Ascending aorta (tissue), 2 donors: ENCODE measurements around the gene TRIM65. TPM values are rescaled to one million over a fixed set of nuclear protein-coding genes. Genes with fewer than 3 reads are reported as not detected.

Experiments used
- DNase-seq, 2 donors: peaks; one replicate each; pipeline ENCODE4 v3.0.0-alpha.2; 2019; ENCODE audit warnings: low spot score in 2 of 2
- H3K27ac ChIP-seq, 2 donors: fragments of 200-600 bp; sonication (generic); one replicate each; pipeline ENCODE4 v1.5.1; 2016 to 2017; ENCODE audit warnings: mild to moderate bottlenecking in 1 of 2
- H3K27me3 ChIP-seq: fragments of 200-600 bp; sonication (generic); one replicate; pipeline ENCODE4 v1.5.1; 2017
- H3K36me3 ChIP-seq, 2 donors: fragments of 200-600 bp; sonication (generic); one replicate each; pipeline ENCODE4 v1.5.1; 2016
- H3K4me1 ChIP-seq, 2 donors: fragments of 200-600 bp; sonication (generic); one replicate each; pipeline ENCODE4 v1.5.1; 2016 to 2017; ENCODE audit warnings: mild to moderate bottlenecking in 1 of 2
- H3K4me3 ChIP-seq, 2 donors: fragments of 200-600 bp; sonication (generic); one replicate each; pipeline ENCODE4 v1.5.1; 2016 to 2017; ENCODE audit warnings: mild to moderate bottlenecking in 1 of 2
- H3K9me3 ChIP-seq, 2 donors: fragments of 200-600 bp; sonication (generic); one replicate each; pipeline ENCODE4 v1.5.1; 2016
- CTCF ChIP-seq, 3 experiments: fragments of 200-600 bp in 2 of 3; fragments of 450-650 bp in 1 of 3; sonication (generic) in 2 of 3; IDR thresholded peaks; one replicate each; pipeline ENCODE4 v1.5.1; 2016 to 2019; ENCODE audit warnings: antibody characterized with exemption in 3 of 3, mild to moderate bottlenecking in 1 of 3, moderate library complexity in 1 of 3
- intact Hi-C: fragments of 100-400 bp; cut with DNase I; formaldehyde crosslinking; loops from one replicate; pipeline ENCODE4 v1.15.1; 2023
- total RNA-seq: library from RNA; depleted of rRNA; stranded (reverse); fragments of >200 nt; gene quantifications from one replicate; pipeline ENCODE4 v1.1.0, GENCODE V29; 2016

Gene TRIM65
- total RNA-seq, 1 donor from 2014 or later: 43.3 TPM

DNA sequence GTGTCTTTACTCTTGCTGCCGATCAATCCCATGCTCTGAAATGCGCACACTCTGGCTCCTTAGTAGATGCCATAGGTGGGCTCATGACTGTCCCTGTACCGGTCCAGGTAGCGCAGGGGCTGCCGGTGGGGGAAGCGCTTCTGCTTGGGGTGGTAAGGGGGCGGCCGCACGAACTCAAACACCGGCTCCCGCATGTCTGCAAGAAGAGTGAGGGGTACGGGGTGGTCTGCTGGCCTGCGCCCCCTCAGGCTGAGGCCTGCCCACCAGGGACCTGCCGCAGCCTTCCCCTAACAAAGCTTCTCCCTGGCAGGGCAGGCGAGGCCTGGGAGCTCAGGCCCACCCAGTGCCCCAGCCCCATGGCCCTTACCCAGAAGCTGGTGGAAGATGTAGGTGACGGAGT, 2.0 kb upstream of the TRIM65 start:
- Histone ChIP-seq H3K4me1 (peaks cover 2 to 23% of the 10 kb centered on the region in 2 donors), H3K36me3 (peaks cover 42 to 45% of the 10 kb centered on the region in 2 donors), H3K27me3 (no peaks in the 10 kb centered on the region), H3K4me3 (no peak overlapping the region), H3K9me3 (no peaks in the 10 kb centered on the region), H3K27ac (no peak overlapping the region)
- DNase-seq: no peak
- no peak for TF ChIP-seq CTCF (IDR thresholded peaks at IDR 0.05)
- intact Hi-C loops: no loop called here

DNA sequence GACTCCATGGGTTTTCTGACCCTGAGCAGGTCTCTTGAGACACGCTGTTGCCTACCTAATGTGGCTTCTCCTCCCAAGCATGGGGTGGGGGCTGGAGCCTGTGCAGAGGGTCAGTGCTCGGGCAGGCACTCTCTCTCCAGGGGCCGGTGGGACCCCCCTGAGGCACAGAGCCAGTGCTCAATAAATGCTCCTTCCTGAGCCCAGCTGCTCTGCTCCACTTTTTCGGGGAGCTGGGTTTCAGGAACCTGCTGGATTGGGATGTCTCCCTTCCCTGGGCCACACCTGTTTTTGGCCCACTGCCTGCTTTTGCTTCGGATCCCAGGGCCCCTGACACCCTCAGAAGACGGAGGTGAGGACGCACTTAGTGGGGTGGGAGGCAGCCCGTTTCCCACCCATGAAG, 1.3 kb upstream of the TRIM65 start:
- DNase-seq: no peak
- no peak overlapping the region for H3K27ac ChIP-seq
- TF ChIP-seq CTCF (IDR thresholded peaks at IDR 0.05): no peak
- H3K4me1 ChIP-seq: peaks cover 0 to 21% of the 10 kb centered on the region in 2 donors
- H3K36me3 ChIP-seq: peaks cover 42 to 45% of the 10 kb centered on the region in 2 donors
- no peaks in the 10 kb centered on the region for H3K27me3 ChIP-seq
- no peaks in the 10 kb centered on the region for H3K9me3 ChIP-seq
- H3K4me3 ChIP-seq: no peak overlapping the region
- intact Hi-C loops: no loop called here

- Histone ChIP-seq H3K27ac (peak overlapping the region; percentile 92 to 96), H3K36me3 (peaks cover 42% of the 10 kb centered on the region in 2 donors), H3K9me3 (no peaks in the 10 kb centered on the region), H3K4me1 (peaks cover 0 to 21% of the 10 kb centered on the region in 2 donors), H3K4me3 (peak overlapping the region; percentile 87 to 96), H3K27me3 (no peaks in the 10 kb centered on the region)
- DNase-seq: no peak
- intact Hi-C loops: loop anchor here (2.0 kb wide), 2 partner anchors 81 to 113 kb away; partner anchors contain the start of genes ACOX1, TEN1 and UNK
- no peak for TF ChIP-seq CTCF (IDR thresholded peaks at IDR 0.05)
Observed at GRCh38 chr17:75897160-75898019, 639 bp upstream of the TRIM65 start.

DNA sequence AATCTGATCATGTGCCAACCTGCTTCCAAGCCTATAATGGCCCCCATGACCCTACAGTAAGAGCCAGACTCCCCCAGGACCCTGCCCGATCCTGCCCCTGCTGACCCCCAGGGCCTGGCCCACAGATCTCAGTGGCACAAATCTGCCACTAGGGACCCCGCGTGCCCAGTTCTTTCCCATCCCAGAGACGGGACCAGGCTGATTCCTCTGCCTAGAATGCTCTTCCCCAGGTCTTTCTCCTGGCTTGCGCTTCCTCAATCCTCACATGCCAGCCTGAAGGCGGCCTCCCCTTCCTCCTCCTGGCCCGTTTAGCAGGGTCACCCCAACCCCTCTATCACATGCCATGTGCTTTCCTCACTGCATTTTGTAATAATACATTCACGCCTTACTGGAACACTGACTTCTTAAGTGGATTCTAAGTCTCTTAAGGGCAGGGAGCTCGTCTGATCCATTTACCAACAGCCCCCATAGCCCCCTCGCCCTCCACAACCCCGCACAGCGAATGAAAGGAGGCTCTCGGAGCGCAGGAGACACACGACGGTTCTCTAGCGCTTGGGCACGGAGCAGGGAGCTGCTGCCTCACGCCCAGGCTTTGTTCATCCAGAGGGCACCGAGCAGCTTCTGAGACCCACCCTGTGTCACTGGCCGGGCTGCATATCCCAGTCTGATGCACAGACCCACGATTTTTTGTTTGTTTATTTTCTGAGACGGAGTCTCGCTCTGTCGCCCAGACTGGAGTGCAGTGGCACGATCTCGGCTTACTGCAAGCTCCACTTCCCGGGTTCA, 1.2 kb downstream of the TRIM65 start:
- TF ChIP-seq CTCF (IDR thresholded peaks at IDR 0.05): peak in 2 of 3 experiments; percentile 3 to 32
- H3K27ac ChIP-seq: peak overlapping the region; percentile 92 to 96
- peaks cover 40 to 42% of the 10 kb centered on the region in 2 donors for H3K36me3 ChIP-seq
- no peaks in the 10 kb centered on the region for H3K9me3 ChIP-seq
- peak overlapping the region; percentile 87 to 96 for H3K4me3 ChIP-seq
- DNase-seq: no peak
- H3K4me1 ChIP-seq: peaks cover 0 to 21% of the 10 kb centered on the region in 2 donors
- intact Hi-C loops: loop anchor here (1.0 to 2.0 kb wide), 5 partner anchors 17 to 111 kb away; partner anchors contain the start of genes ACOX1, TEN1, TRIM47 and UNK
- H3K27me3 ChIP-seq: no peaks in the 10 kb centered on the region

DNA sequence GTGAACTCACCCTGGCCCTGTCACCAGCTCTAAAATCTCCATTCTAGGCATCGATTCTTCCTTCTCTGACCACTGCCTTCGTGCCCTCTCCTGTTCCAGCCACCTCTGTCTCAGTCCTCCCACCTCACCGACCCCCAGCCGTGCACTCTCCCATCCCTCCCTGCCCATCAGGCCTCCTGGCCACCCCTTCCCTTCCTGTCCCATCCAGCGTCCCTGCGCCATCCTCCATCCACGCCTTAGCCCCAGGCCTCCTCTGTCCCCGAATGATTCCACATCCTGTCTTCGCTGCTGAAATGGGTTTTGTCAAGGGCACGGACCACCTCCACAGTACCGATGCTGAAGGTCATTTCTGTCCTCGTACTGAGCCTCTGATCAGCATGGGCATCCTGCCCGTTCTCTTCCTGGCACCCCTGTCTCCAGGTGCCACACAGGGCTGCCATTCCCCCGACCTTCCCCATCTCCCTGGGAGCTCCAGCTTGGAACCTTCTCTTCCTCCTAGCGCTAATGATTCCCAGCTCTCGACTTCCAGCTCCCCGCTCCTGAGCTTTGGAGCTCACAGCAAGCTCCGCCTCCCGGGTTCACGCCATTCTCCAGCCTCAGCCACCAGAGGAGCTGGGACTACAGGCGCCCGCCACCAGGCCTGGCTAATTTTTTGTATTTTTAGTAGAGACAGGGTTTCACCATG, 2.6 kb downstream of the TRIM65 start:
- no peak for TF ChIP-seq CTCF (IDR thresholded peaks at IDR 0.05)
- no peak for DNase-seq
- Histone ChIP-seq H3K9me3 (no peaks in the 10 kb centered on the region), H3K4me3 (no peak overlapping the region), H3K36me3 (peaks cover 30 to 42% of the 10 kb centered on the region in 2 donors), H3K4me1 (peaks cover 0 to 21% of the 10 kb centered on the region in 2 donors), H3K27me3 (no peaks in the 10 kb centered on the region), H3K27ac (peak overlapping the region; percentile 92 to 96)
- intact Hi-C loops: no loop called here
